ENCODE measurements around the gene NEO1.

- TF ChIP-seq EP300 (conservative IDR thresholded peaks at IDR 0.05; ENCODE audit: poor library complexity, severe bottlenecking), result no peak
- TF ChIP-seq, protein P1, sequence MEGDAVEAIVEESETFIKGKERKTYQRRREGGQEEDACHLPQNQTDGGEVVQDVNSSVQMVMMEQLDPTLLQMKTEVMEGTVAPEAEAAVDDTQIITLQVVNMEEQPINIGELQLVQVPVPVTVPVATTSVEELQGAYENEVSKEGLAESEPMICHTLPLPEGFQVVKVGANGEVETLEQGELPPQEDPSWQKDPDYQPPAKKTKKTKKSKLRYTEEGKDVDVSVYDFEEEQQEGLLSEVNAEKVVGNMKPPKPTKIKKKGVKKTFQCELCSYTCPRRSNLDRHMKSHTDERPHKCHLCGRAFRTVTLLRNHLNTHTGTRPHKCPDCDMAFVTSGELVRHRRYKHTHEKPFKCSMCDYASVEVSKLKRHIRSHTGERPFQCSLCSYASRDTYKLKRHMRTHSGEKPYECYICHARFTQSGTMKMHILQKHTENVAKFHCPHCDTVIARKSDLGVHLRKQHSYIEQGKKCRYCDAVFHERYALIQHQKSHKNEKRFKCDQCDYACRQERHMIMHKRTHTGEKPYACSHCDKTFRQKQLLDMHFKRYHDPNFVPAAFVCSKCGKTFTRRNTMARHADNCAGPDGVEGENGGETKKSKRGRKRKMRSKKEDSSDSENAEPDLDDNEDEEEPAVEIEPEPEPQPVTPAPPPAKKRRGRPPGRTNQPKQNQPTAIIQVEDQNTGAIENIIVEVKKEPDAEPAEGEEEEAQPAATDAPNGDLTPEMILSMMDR (IDR thresholded peaks at IDR 0.05; ENCODE audit: poor library complexity, severe bottlenecking), result no peak
- TF ChIP-seq POLR2AphosphoS5 (IDR thresholded peaks at IDR 0.05), result no peak
- TF ChIP-seq EZH2 (IDR thresholded peaks at IDR 0.05; ENCODE audit: borderline replicate concordance, insufficient read depth, low read length, poor library complexity, severe bottlenecking), result no peak
Measured at GRCh38 chr15:73190189-73190601, 137.9 kb downstream of the NEO1 start.

Measured in neural cell (in vitro differentiated cells).